ENCODE data around the gene PRKACB. TPM values are rescaled to one million over a fixed set of nuclear protein-coding genes. Genes with fewer than 3 reads are reported as not detected.

The PRKACB gene
- total RNA-seq, 4 donors from 2014 or later: 26.7 to 35.6 (median 33.8) TPM

GRCh38 chr1:84107955-84108354 is 36.1 kb upstream of the PRKACB start:
- Histone ChIP-seq H3K36me3 (no peaks in the 10 kb centered on the region), H3K27me3 (no peaks in the 10 kb centered on the region), H3K4me1 (peaks cover 0 to 7% of the 10 kb centered on the region in 2 donors), H3K9me3 (no peaks in the 10 kb centered on the region), H3K27ac (no peak overlapping the region), H3K4me3 (replicated peaks in 1 of 3) (no peak overlapping the region)
- no peak for DNase-seq
- intact Hi-C loops (cut with DNase I): no loop called here
- WGBS, 2 donors: 96% methylated on average over 2 of the region's 2 CpGs
- no peak for TF ChIP-seq POLR2A (IDR thresholded peaks at IDR 0.05)
- no peak for TF ChIP-seq CTCF (IDR thresholded peaks at IDR 0.05)

- intact Hi-C loops (cut with DNase I): no loop called here
- Histone ChIP-seq H3K27ac (no peak overlapping the region), H3K27me3 (no peaks in the 10 kb centered on the region), H3K4me3 (replicated peaks in 1 of 3) (no peak overlapping the region), H3K9me3 (no peaks in the 10 kb centered on the region), H3K4me1 (no peaks in the 10 kb centered on the region), H3K36me3 (no peaks in the 10 kb centered on the region)
- 96% methylated on average over 3 of the region's 3 CpGs for WGBS, 2 donors
- no peak for DNase-seq
- no peak for TF ChIP-seq POLR2A (IDR thresholded peaks at IDR 0.05)
- TF ChIP-seq CTCF (IDR thresholded peaks at IDR 0.05): no peak
Measured at GRCh38 chr1:84108900-84109578, 35.0 kb upstream of the PRKACB start.

GRCh38 chr1:84110629-84111028 is 33.4 kb upstream of the PRKACB start:
- DNase-seq: no peak
- Histone ChIP-seq H3K36me3 (no peaks in the 10 kb centered on the region), H3K27me3 (no peaks in the 10 kb centered on the region), H3K27ac (no peak overlapping the region), H3K9me3 (no peaks in the 10 kb centered on the region), H3K4me1 (no peaks in the 10 kb centered on the region), H3K4me3 (replicated peaks in 1 of 3) (no peak overlapping the region)
- intact Hi-C loops (cut with DNase I): no loop called here
- 96% methylated on average over 1 of the region's 1 CpG for WGBS, 2 donors
- TF ChIP-seq CTCF (IDR thresholded peaks at IDR 0.05): no peak
- TF ChIP-seq POLR2A (IDR thresholded peaks at IDR 0.05): no peak

- no peaks in the 10 kb centered on the region for H3K9me3 ChIP-seq
- H3K4me3 ChIP-seq (replicated peaks in 1 of 3): no peak overlapping the region
- intact Hi-C loops (cut with DNase I): no loop called here
- H3K36me3 ChIP-seq: no peaks in the 10 kb centered on the region
- H3K4me1 ChIP-seq: no peaks in the 10 kb centered on the region
- H3K27ac ChIP-seq: no peak overlapping the region
- WGBS, 2 donors: 65 to 75% methylated on average over 2 of the region's 2 CpGs
- no peak for TF ChIP-seq CTCF (IDR thresholded peaks at IDR 0.05)
- no peak for TF ChIP-seq POLR2A (IDR thresholded peaks at IDR 0.05)
- no peaks in the 10 kb centered on the region for H3K27me3 ChIP-seq
- no peak for DNase-seq
Measured at GRCh38 chr1:84116558-84116957, 27.5 kb upstream of the PRKACB start.

- intact Hi-C loops (cut with DNase I): no loop called here
- TF ChIP-seq CTCF (IDR thresholded peaks at IDR 0.05): no peak
- TF ChIP-seq POLR2A (IDR thresholded peaks at IDR 0.05): no peak
- no peak for DNase-seq
- Histone ChIP-seq H3K27me3 (no peaks in the 10 kb centered on the region), H3K4me1 (no peaks in the 10 kb centered on the region), H3K9me3 (no peaks in the 10 kb centered on the region), H3K27ac (no peak overlapping the region), H3K4me3 (replicated peaks in 1 of 3) (no peak overlapping the region), H3K36me3 (no peaks in the 10 kb centered on the region)
- WGBS, 2 donors: 95 to 100% methylated on average over 1 of the region's 1 CpG
Measured at GRCh38 chr1:84117868-84118267, 26.2 kb upstream of the PRKACB start.
